ENCODE results near the gene MMP25.

GRCh38 chr16:3065742-3066439 is 19.5 kb downstream of the MMP25 start:
- TF ChIP-seq TAF1 (IDR thresholded peaks at IDR 0.05; ENCODE audit: borderline replicate concordance, low read depth, low read length) (no peak), CEBPB (IDR thresholded peaks at IDR 0.05; ENCODE audit: borderline replicate concordance in 1 of 2, low read depth in 2 of 2, low read length in 2 of 2) (no peak), MXI1 (IDR thresholded peaks at IDR 0.05; ENCODE audit: low read depth, low read length) (no peak)
- TF ChIP-seq, protein P1, sequence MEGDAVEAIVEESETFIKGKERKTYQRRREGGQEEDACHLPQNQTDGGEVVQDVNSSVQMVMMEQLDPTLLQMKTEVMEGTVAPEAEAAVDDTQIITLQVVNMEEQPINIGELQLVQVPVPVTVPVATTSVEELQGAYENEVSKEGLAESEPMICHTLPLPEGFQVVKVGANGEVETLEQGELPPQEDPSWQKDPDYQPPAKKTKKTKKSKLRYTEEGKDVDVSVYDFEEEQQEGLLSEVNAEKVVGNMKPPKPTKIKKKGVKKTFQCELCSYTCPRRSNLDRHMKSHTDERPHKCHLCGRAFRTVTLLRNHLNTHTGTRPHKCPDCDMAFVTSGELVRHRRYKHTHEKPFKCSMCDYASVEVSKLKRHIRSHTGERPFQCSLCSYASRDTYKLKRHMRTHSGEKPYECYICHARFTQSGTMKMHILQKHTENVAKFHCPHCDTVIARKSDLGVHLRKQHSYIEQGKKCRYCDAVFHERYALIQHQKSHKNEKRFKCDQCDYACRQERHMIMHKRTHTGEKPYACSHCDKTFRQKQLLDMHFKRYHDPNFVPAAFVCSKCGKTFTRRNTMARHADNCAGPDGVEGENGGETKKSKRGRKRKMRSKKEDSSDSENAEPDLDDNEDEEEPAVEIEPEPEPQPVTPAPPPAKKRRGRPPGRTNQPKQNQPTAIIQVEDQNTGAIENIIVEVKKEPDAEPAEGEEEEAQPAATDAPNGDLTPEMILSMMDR (IDR thresholded peaks at IDR 0.05 in 2 of 3, conservative IDR thresholded peaks at IDR 0.05 in 1 of 3; ENCODE audit: control insufficient read depth in 2 of 3, extremely low read depth in 1 of 3, insufficient read depth in 1 of 3, low read depth in 3 of 3, low read length in 3 of 3): no peak
